HepG2 (cell line): ENCODE results near the gene ZNF226. TPM values are rescaled to one million over a fixed set of nuclear protein-coding genes. Genes with fewer than 3 reads are reported as not detected.

Experiments
- ATAC-seq: fragments of 200-7000 bp; cut with Tn5 transposase; 3 replicates; pipeline ENCODE4 v1.9.1; 2020; ENCODE audit warnings: mild to moderate bottlenecking, moderate library complexity
- BruUV-seq: library from RNA; stranded (reverse); fragments of 400-500 nt; replicated peaks from 2 replicates; lab custom pipeline; 2021; lab: Mats Ljungman, UMichigan
- CTCF ChIA-PET: fragments of 300-600 bp; formaldehyde crosslinking; extraction: SDS; loops from one replicate; lab custom pipeline; 2021; ENCODE audit warnings: low total read pairs, inconsistent platforms, low intra/inter-chr PET ratio; lab: Yijun Ruan, JAX
- POLR2A ChIA-PET: fragments of 350-600 bp; sonication (Branson Sonifier 250); formaldehyde crosslinking; loops from one replicate; lab custom pipeline; 2020; ENCODE audit warnings: antibody characterized with exemption, inconsistent platforms; lab: Yijun Ruan, JAX
- DNase-seq: peaks from one replicate; pipeline ENCODE4 v3.0.0-alpha.2; 2015; ENCODE audit warnings: low spot score
- FAIRE-seq: peaks from 3 replicates; lab custom pipeline; 2011; peaks lifted over from hg19 to GRCh38; lab: Jason Lieb, UNC
- H2AFZ ChIP-seq: one replicate; pipeline ENCODE4 v1.6.1; 2011; ENCODE audit warnings: low read length, inconsistent platforms
- H3K27ac ChIP-seq: fragments of 300-600 bp; 3 replicates; pipeline ENCODE4 v1.8.0; 2011; ENCODE audit warnings: mixed run types, mild to moderate bottlenecking, mixed read lengths, low read length, inconsistent platforms; ENCODE audit not compliant: insufficient read depth; ENCODE audit errors: extremely low read length
- H3K27me3 ChIP-seq, 2 experiments: fragments of 200-600 bp in 1 of 2; 2 replicates in 1 of 2; 3 replicates in 1 of 2; pipeline versions ENCODE4 v1.6.0 to v1.8.0; 2011; ENCODE audit warnings: low read length in 2 of 2, mild to moderate bottlenecking in 2 of 2, moderate library complexity in 2 of 2, inconsistent platforms in 1 of 2; ENCODE audit not compliant: insufficient read depth in 2 of 2, control insufficient read depth in 1 of 2
- H3K36me3 ChIP-seq, 2 experiments: fragments of 200-600 bp in 1 of 2; replicated peaks in 1 of 2; 2 replicates in 1 of 2; 3 replicates in 1 of 2; pipeline versions ENCODE4 v1.5.1 to v1.8.0; 2011; ENCODE audit warnings: low read length in 2 of 2, inconsistent platforms in 1 of 2; ENCODE audit not compliant: insufficient read depth in 2 of 2, control insufficient read depth in 1 of 2
- H3K4me1 ChIP-seq: 2 replicates; pipeline ENCODE4 v1.5.1; 2012; ENCODE audit warnings: low read length, inconsistent platforms; ENCODE audit not compliant: insufficient read depth
- H3K4me2 ChIP-seq: 2 replicates; pipeline ENCODE4 v1.6.0; 2011; ENCODE audit warnings: low read depth, low read length, inconsistent platforms
- H3K4me3 ChIP-seq, 3 experiments: fragments of 200-600 bp in 1 of 3; sonication (generic), shearing (Covaris generic) in 1 of 3; replicated peaks in 1 of 3; 2 replicates each; pipeline ENCODE4 v1.5.1; 2011 to 2016; ENCODE audit warnings: low read length in 3 of 3, inconsistent platforms in 2 of 3, low read depth in 2 of 3, mild to moderate bottlenecking in 2 of 3, control low read depth in 1 of 3, mixed read lengths in 1 of 3; ENCODE audit not compliant: insufficient read depth in 1 of 3
- H3K79me2 ChIP-seq: one replicate; pipeline ENCODE4 v1.6.1; 2011; ENCODE audit warnings: low read length, inconsistent platforms; ENCODE audit not compliant: insufficient read depth
- H3K9ac ChIP-seq: 2 replicates; pipeline ENCODE4 v1.6.0; 2011; ENCODE audit warnings: mild to moderate bottlenecking, low read depth, low read length, inconsistent platforms; ENCODE audit not compliant: insufficient read depth
- H3K9me3 ChIP-seq: 2 replicates; pipeline ENCODE4 v1.5.1; 2012; ENCODE audit warnings: mild to moderate bottlenecking, low read length
- H4K20me1 ChIP-seq: 2 replicates; pipeline ENCODE4 v1.6.0; 2011; ENCODE audit warnings: inconsistent platforms, mild to moderate bottlenecking, low read length, moderate library complexity; ENCODE audit not compliant: insufficient read depth
- ATF5 ChIP-seq: sonication (generic); formaldehyde crosslinking; IDR thresholded peaks from 2 replicates; pipeline ENCODE4 v1.4.0; 2020; ENCODE audit warnings: mild to moderate bottlenecking, low read depth, missing genetic modification reagents
- FOXK1 ChIP-seq: sonication (generic); formaldehyde crosslinking; IDR thresholded peaks from 2 replicates; pipeline ENCODE4 v1.4.0; 2020; ENCODE audit warnings: low read depth, missing genetic modification reagents, borderline replicate concordance
- JUN ChIP-seq: sonication (generic); formaldehyde crosslinking; IDR thresholded peaks from 2 replicates; pipeline ENCODE4 v1.4.0; 2020; ENCODE audit warnings: mild to moderate bottlenecking, missing genetic modification reagents
- MTA3 ChIP-seq: sonication (generic); formaldehyde crosslinking; IDR thresholded peaks from 2 replicates; pipeline ENCODE4 v1.4.0; 2020; ENCODE audit warnings: missing genetic modification reagents
- PHF8 ChIP-seq: sonication (generic); formaldehyde crosslinking; IDR thresholded peaks from 2 replicates; pipeline ENCODE4 v1.5.0; 2020; ENCODE audit warnings: missing genetic modification reagents
- SMAD9 ChIP-seq: sonication (generic); formaldehyde crosslinking; IDR thresholded peaks from 2 replicates; pipeline ENCODE4 v1.5.1; 2020; ENCODE audit warnings: mild to moderate bottlenecking, missing genetic modification reagents
- SP2 ChIP-seq: sonication (generic); formaldehyde crosslinking; IDR thresholded peaks from 2 replicates; pipeline ENCODE4 v1.5.1; 2020; ENCODE audit warnings: mild to moderate bottlenecking, missing genetic modification reagents
- SPEN ChIP-seq: sonication (generic); formaldehyde crosslinking; IDR thresholded peaks from 2 replicates; pipeline ENCODE4 v1.5.1; 2020; ENCODE audit warnings: low read depth, mild to moderate bottlenecking, missing genetic modification reagents
- SUZ12 ChIP-seq: fragments of 150-350 bp; IDR thresholded peaks from 2 replicates; pipeline ENCODE4 v1.6.1; 2014; ENCODE audit warnings: low read depth, low read length
- YEATS4 ChIP-seq: sonication (generic); formaldehyde crosslinking; IDR thresholded peaks from 2 replicates; pipeline ENCODE4 v1.4.0; 2020; ENCODE audit warnings: missing genetic modification reagents, borderline replicate concordance
- ZMYM2 ChIP-seq: sonication (generic); formaldehyde crosslinking; IDR thresholded peaks from 2 replicates; pipeline ENCODE4 v1.8.0; 2022; ENCODE audit warnings: mild to moderate bottlenecking, missing genetic modification reagents
- ZNF263 ChIP-seq: sonication (generic); formaldehyde crosslinking; IDR thresholded peaks from 2 replicates; pipeline ENCODE4 v1.4.0; 2020; ENCODE audit warnings: missing genetic modification reagents
- ZNF335 ChIP-seq: sonication (generic); formaldehyde crosslinking; IDR thresholded peaks from 2 replicates; pipeline ENCODE4 v1.4.0; 2020; ENCODE audit warnings: missing genetic modification reagents
- ZNF616 ChIP-seq: sonication (generic); formaldehyde crosslinking; IDR thresholded peaks from 2 replicates; pipeline ENCODE4 v1.5.0; 2020; ENCODE audit warnings: low read depth, mild to moderate bottlenecking, missing genetic modification reagents
- ZNF747 ChIP-seq: sonication (generic); formaldehyde crosslinking; IDR thresholded peaks from 2 replicates; pipeline ENCODE4 v1.8.1; 2023; ENCODE audit warnings: missing genetic modification reagents, mild to moderate bottlenecking, borderline replicate concordance
- WGBS: methylation state at CpG from one replicate; pipeline ENCODE4 v1.1.6; 2017; ENCODE audit warnings: low lambda C conversion rate; 5-methylcytosine and 5-hydroxymethylcytosine counted together
- in situ Hi-C: cut with HindIII; loops from 2 replicates; pipeline ENCODE4 v1.10.0; 2017; ENCODE audit warnings: low pct_unique_long_range_greater_than_20kb; ENCODE audit not compliant: extremely low pct_ligation_motif_present
- intact Hi-C: fragments of 100-400 bp; cut with micrococcal nuclease; formaldehyde crosslinking; loops from one replicate; pipeline ENCODE4 v1.10.0; 2022; ENCODE audit not compliant: unreplicated experiment
- polyA plus RNA-seq, 8 experiments: library from polyadenylated mRNA; depleted of rRNA in 3 of 8; stranded (reverse) in 7 of 8; unstranded in 1 of 8; fragments of >200 nt; fragmentation: Illumina TruSeq in 4 of 8; extraction: Trizol in 4 of 8; gene quantifications; 2 replicates each; pipeline versions ENCODE4 v1.2.1 to v1.2.3, GENCODE V29; 2011 to 2016; ENCODE audit warnings: low read depth in 4 of 8, missing spikeins in 1 of 8, mixed read lengths in 1 of 8; ENCODE audit not compliant: insufficient read depth in 1 of 8
- total RNA-seq, 5 experiments: library from RNA; depleted of rRNA; stranded (reverse); fragments of >200 nt; fragmentation: Illumina TruSeq; extraction: Trizol; gene quantifications; 2 replicates each; pipeline ENCODE4 v1.2.3, GENCODE V29; 2016; ENCODE audit warnings: low read depth in 1 of 5
- TF ChIP-seq, protein P1 (sequence below): IDR thresholded peaks from 2 replicates; pipeline ENCODE4 v1.6.1; 2012; ENCODE audit warnings: inconsistent platforms
- TF ChIP-seq, protein P2 (sequence below): sonication (generic); formaldehyde crosslinking; IDR thresholded peaks from 2 replicates; pipeline ENCODE4 v1.4.0; 2020; ENCODE audit warnings: missing genetic modification reagents

ZNF226 gene
- total and polyA plus RNA-seq, 2 of the 13 experiments (the other 11 are each of a cell fraction or from before 2014, with no cell fraction given) = 8.3 to 16.0 TPM

GRCh38 chr19:44212250-44212865 is 47.5 kb downstream of the ZNF226 start, which contains the start of gene ZNF227 (continued):
- TF ChIP-seq, protein P1, sequence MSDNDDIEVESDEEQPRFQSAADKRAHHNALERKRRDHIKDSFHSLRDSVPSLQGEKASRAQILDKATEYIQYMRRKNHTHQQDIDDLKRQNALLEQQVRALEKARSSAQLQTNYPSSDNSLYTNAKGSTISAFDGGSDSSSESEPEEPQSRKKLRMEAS = peak; percentile 5; the same call in 1 of the 2 replicates
- 0 out of 2 replicates have a peak, but pooled peaks have one; percentile 60 for TF ChIP-seq SMAD9 (CRISPR knock-in tag)
- no peak for TF ChIP-seq MTA3
- 0 out of 2 replicates have a peak, but pooled peaks have one; percentile 51 for TF ChIP-seq ZMYM2 (CRISPR knock-in tag)
- TF ChIP-seq SP2 (CRISPR knock-in tag) = peak; percentile 39; the same call in 1 of the 2 replicates
- TF ChIP-seq PHF8 = peak; percentile 92
- 0 out of 2 replicates have a peak, but pooled peaks have one; percentile 50 for TF ChIP-seq ZNF335 (CRISPR knock-in tag)
- peak; percentile 73 for TF ChIP-seq SUZ12
- TF ChIP-seq, all 625 proteins: peak for 150

- Histone ChIP-seq H3K27me3 (no peaks in the 10 kb centered on the region; a peak in 1 of 5 replicates), H3K27ac (peak overlapping the region; percentile 58), H3K4me3 (peak overlapping the region; percentile 90 to 100 (median 91)), H3K36me3 (peaks cover 2 to 9% of the 10 kb centered on the region in 2 experiments; a peak in 4 of 5 replicates), H3K4me1 (peaks cover 11% of the 10 kb centered on the region), H3K9me3 (no peaks in the 10 kb centered on the region), H3K4me2 (peak overlapping the region; percentile 92), H3K9ac (peak overlapping the region; percentile 76), H2AFZ (peak overlapping the region; percentile 90), H4K20me1 (no peaks in the 10 kb centered on the region), H3K79me2 (peaks cover 11% of the 10 kb centered on the region)
- BruUV-seq = TSS peak; percentile 68
- ATAC-seq (peak; percentile 59), DNase-seq (peak; percentile 1), FAIRE-seq (no peak)
- ChIA-PET CTCF (no interaction called here), POLR2A (interaction anchor here (0.5 to 2.3 kb wide), 13 partner anchors 44 to 734 kb away, joined by 3 to 24 read pairs (median 3); partner anchors contain the start of genes ZNF180, ZNF223, ZNF224 and ZNF226)
- 5% methylated on average over 15 of the region's 15 CpGs for WGBS
- in situ Hi-C loops (no loop called here), intact Hi-C loops (loop anchor here (1.0 kb wide), 1 partner anchor 100 kb away; the partner anchor contains the start of gene ZNF225)
- TF ChIP-seq FOXK1 (no peak), SPEN (CRISPR knock-in tag) (no peak), ZNF747 (CRISPR knock-in tag) (0 out of 2 replicates have a peak, but pooled peaks have one; percentile 0), ZNF263 (CRISPR knock-in tag) (no peak), JUN (CRISPR knock-in tag) (no peak), YEATS4 (CRISPR knock-in tag) (no peak), ZNF616 (CRISPR knock-in tag) (no peak), ATF5 (CRISPR knock-in tag) (no peak)
- TF ChIP-seq, protein P2, sequence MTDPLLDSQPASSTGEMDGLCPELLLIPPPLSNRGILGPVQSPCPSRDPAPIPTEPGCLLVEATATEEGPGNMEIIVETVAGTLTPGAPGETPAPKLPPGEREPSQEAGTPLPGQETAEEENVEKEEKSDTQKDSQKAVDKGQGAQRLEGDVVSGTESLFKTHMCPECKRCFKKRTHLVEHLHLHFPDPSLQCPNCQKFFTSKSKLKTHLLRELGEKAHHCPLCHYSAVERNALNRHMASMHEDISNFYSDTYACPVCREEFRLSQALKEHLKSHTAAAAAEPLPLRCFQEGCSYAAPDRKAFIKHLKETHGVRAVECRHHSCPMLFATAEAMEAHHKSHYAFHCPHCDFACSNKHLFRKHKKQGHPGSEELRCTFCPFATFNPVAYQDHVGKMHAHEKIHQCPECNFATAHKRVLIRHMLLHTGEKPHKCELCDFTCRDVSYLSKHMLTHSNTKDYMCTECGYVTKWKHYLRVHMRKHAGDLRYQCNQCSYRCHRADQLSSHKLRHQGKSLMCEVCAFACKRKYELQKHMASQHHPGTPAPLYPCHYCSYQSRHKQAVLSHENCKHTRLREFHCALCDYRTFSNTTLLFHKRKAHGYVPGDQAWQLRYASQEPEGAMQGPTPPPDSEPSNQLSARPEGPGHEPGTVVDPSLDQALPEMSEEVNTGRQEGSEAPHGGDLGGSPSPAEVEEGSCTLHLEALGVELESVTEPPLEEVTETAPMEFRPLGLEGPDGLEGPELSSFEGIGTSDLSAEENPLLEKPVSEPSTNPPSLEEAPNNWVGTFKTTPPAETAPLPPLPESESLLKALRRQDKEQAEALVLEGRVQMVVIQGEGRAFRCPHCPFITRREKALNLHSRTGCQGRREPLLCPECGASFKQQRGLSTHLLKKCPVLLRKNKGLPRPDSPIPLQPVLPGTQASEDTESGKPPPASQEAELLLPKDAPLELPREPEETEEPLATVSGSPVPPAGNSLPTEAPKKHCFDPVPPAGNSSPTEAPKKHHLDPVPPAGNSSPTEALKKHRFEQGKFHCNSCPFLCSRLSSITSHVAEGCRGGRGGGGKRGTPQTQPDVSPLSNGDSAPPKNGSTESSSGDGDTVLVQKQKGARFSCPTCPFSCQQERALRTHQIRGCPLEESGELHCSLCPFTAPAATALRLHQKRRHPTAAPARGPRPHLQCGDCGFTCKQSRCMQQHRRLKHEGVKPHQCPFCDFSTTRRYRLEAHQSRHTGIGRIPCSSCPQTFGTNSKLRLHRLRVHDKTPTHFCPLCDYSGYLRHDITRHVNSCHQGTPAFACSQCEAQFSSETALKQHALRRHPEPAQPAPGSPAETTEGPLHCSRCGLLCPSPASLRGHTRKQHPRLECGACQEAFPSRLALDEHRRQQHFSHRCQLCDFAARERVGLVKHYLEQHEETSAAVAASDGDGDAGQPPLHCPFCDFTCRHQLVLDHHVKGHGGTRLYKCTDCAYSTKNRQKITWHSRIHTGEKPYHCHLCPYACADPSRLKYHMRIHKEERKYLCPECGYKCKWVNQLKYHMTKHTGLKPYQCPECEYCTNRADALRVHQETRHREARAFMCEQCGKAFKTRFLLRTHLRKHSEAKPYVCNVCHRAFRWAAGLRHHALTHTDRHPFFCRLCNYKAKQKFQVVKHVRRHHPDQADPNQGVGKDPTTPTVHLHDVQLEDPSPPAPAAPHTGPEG (CRISPR knock-in tag) = 0 out of 2 replicates have a peak, but pooled peaks have one; percentile 2
Observed at GRCh38 chr19:44212866-44213346, 48.0 kb downstream of the ZNF226 start.
